ENCODE measurements around the gene CDKAL1.

DNA sequence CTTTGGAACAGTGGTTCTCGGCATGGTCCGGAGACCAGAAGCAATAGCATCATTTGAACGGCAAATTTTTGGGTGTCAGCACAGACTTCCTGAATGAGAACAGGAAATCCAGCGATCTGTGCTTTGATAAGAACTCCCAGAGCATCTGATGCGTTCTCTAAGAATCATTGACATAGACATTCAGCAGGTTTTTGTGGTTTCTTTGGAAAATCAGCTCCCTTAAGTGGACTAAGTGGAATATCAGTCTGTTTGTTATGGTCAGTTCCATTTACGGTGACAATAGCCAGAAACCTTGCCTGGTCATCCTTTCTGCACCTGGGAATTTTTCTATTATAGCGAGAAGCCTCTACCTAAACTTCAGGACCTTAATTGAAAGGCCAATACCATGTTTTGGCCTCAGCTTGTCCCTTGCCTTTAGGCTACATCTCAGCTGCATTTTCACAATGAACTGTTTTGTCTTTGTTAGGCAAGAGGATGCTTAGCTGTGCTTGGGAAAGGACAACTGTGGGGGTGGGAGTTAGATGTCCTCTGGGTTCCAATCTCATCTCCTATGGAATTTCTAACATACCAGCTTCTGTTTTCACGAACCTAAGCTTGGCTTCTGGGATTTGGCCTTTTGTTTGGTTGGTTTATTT is 299.7 kb downstream of the CDKAL1 start:
- TF ChIP-seq, protein P1, sequence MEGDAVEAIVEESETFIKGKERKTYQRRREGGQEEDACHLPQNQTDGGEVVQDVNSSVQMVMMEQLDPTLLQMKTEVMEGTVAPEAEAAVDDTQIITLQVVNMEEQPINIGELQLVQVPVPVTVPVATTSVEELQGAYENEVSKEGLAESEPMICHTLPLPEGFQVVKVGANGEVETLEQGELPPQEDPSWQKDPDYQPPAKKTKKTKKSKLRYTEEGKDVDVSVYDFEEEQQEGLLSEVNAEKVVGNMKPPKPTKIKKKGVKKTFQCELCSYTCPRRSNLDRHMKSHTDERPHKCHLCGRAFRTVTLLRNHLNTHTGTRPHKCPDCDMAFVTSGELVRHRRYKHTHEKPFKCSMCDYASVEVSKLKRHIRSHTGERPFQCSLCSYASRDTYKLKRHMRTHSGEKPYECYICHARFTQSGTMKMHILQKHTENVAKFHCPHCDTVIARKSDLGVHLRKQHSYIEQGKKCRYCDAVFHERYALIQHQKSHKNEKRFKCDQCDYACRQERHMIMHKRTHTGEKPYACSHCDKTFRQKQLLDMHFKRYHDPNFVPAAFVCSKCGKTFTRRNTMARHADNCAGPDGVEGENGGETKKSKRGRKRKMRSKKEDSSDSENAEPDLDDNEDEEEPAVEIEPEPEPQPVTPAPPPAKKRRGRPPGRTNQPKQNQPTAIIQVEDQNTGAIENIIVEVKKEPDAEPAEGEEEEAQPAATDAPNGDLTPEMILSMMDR (IDR thresholded peaks at IDR 0.05; ENCODE audit: borderline replicate concordance, extremely low read depth, low read length, poor library complexity, severe bottlenecking): no peak
- TF ChIP-seq EZH2 (IDR thresholded peaks at IDR 0.05; ENCODE audit: borderline replicate concordance, low read depth, low read length, severe bottlenecking): no peak

Data from DND-41 (cell line).